Activated effector memory CD4-positive, alpha-beta T cell treated with anti-CD3 and anti-CD28 coated beads, Interleukin-2, amount 50 U/mL, for 16 hours (primary cell): ENCODE data around the gene ARMC8.

Experiments used
- DNase-seq: peaks from one replicate; pipeline ENCODE4 v3.0.0-alpha.2; 2020

Gene ARMC8

GRCh38 chr3:138253609-138254008 is 66.5 kb downstream of the ARMC8 start:
- no peak for DNase-seq

DNA sequence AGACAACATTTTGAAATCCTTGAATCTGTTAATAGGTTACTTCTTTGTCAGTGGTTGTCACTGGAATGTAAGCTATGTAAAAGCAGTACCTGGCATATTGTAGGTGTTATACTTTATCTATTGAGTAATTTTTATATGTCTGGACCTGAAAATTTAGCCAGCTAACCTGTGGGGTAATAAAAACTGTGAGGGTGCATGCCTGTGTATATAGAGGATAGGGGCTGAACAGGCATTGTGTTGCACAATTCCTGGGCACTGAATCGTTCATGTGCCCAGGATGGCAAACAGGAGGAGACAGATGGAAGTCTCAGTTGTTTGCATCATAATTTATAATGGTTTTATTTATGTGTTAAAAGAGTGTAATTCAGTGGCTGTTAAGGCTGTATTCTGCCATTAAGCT is 67.1 kb downstream of the ARMC8 start:
- no peak for DNase-seq

DNA sequence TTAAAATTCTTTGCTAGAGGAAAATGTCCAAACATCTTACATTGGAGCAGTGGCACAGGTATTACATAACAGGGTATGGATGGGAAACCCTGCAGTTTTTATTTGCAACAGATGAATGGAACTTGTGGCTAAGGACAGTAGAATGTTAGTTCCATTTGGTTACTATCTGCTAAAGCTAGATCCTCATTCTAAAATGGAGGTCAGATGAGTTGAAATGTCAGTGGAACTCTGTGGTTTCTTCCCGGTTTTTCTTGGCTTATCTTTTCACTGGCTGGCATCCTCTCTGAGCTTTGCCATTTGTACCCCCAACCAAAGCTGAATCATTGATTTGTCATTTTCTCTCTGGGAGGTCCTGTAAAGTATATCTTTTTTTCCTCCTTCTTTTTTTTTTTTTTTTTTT is 68.9 kb downstream of the ARMC8 start:
- DNase-seq, result no peak

- no peak for DNase-seq
Measured at GRCh38 chr3:138257986-138258385, 70.9 kb downstream of the ARMC8 start.

GRCh38 chr3:138259126-138259525 is 72.0 kb downstream of the ARMC8 start:
- DNase-seq, result no peak

GRCh38 chr3:138260611-138261010 is 73.5 kb downstream of the ARMC8 start:
- DNase-seq, result no peak

- DNase-seq, result no peak
Measured at GRCh38 chr3:138263104-138263503, 76.0 kb downstream of the ARMC8 start.

- DNase-seq, result no peak
Measured at GRCh38 chr3:138265745-138266144, 78.6 kb downstream of the ARMC8 start.

DNA sequence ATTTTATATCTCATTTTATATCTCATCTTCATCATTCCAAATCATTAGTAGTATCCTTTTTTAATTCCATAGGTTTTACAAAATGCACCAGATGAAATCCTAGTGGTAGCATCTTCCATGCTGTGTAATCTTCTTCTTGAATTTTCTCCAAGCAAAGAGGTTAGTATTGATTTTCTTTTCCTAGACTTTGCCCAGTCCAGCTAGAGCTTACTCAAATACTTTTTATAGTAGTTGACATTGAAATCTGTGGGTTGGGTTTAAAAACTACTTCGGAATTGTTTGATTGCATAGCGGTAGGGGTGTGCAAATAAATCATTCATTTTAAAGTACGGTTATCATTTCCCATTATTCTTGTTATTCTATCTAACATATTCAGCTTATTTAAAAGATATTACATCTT is 80.0 kb downstream of the ARMC8 start:
- no peak for DNase-seq

GRCh38 chr3:138270245-138270644 is 83.1 kb downstream of the ARMC8 start:
- no peak for DNase-seq

GRCh38 chr3:138271189-138271794 is 84.2 kb downstream of the ARMC8 start:
- DNase-seq, result no peak

DNA sequence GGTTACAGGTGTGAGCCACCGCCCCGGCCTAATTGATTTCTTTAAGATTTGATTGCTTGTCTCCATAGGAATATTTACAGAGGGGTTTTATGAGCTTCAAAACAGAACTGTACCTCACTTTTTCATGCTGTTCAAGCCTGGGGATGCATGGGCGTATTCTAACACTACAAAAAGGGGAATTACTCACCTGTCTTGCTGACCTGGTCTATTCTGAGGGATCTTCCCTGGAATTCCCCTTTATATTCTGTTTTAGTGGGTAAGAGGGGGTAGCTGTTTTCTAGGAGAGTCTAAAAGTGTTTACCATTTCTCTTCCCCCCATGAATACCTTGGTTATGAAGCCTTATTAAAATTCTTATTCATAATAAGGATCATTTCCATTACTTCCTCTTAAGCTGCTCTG is 94.5 kb downstream of the ARMC8 start:
- DNase-seq, result no peak

DNA sequence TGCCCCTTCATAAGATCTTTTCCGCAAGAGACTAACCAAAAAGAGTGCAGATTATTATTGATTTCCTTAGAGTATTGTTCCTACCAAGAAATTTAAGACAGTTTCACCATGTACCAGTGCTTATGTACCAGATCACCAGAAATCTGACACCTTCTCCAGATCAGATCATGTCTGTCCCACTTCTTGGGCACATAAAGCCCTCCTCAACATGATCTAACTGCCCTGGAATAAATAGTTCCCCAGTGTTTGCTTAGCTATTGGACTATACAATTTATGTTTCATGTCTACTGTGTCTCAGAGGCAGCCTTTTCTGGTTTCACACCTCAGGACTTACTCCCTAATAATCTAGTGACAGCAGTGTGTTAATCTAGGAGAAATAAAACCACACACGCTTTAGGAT is 95.7 kb downstream of the ARMC8 start:
- DNase-seq, result no peak

- DNase-seq, result no peak
Measured at GRCh38 chr3:138284079-138284478, 97.0 kb downstream of the ARMC8 start.

DNA sequence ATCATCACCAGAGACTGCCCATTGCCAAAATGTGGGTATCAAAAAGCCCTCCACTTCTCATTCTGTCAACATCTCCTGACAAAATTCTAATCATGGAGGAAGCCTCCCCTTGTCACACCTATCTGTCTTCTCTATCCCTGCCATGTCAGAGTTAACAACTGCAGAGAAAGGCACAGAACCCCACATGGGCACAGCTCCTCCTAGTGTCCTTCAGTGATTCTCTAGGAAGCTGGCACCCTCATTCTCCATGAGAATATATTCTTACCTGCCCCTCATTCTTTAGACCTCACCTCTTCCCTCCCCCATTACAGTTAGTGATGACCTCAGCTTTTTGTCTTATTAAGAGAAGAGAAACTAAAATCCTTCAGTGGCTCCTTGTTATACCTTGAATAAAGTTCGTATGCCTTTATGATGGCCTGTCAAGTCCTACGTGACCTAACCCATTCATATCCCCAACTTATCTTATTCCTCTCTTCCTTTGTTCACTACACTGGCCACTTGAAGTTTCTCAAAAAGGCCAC is 97.9 kb downstream of the ARMC8 start:
- DNase-seq, result no peak

DNA sequence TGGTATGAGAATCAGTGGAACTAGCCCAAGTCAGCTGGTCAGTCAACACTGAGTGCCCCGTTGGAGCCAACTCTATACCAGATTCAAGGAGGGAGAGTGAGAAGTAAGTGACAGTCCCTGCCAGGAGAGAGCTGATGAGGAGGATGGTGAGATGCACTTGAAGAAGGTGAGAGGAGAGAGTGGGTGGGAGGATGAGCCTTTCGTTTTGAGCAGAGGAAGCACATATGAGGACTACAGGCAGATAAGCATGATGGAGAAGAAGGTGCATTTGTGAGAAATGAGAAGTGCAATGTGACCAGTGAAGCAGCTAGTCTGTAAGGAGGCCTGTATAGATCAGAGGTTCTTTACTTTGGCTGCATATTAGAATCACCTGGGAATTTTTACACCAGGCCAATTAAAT is 102.2 kb downstream of the ARMC8 start:
- DNase-seq, result no peak

DNA sequence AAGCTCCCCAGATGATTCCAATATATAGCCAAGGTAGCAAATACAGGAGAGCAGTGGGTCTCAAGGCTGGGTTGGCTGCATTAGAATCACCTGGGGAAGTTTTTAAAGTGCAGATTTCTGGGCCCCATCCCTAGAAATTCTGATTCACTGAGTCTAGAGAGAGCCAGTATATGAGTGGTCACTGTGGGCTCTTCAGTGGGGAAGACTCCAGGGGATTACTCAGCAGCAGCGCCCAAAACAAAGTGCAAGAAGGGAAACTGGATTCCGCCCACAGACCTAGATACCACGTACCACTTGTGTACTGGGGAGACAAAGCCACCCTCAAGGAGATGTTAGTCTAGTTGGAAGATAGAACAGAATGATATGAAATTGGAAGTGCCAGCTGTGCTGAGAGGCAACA is 102.6 kb downstream of the ARMC8 start:
- DNase-seq, result no peak

- DNase-seq, result no peak
Measured at GRCh38 chr3:138296639-138297038, 109.5 kb downstream of the ARMC8 start.

DNA sequence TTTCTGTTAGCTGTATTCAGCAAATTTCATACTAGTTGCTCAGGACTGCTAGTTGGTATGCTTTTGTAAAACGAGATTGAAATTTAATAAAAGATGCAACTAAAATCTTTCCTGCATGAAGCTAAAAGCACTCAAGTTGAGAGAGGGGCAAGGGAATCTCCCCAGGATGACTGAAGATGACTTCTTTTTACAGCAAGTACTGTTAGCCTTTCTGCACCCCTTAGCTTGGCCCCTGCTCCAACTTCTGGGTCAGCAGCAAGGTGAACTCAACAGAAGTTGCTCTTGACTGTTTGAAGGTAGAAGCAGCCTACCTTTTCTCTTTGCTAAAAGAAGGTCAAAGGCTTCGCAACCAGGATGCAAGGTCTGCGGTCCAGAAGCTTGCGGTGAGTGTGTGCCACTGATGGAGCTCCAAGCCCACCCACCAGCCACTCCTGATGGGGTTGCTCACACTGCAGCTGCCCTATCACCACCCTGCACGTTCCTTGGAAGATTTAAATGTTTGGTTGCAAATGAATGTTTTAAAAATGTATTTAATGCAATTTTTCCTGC is 110.0 kb downstream of the ARMC8 start:
- no peak for DNase-seq

- DNase-seq, result no peak
Measured at GRCh38 chr3:138297876-138298275, 110.8 kb downstream of the ARMC8 start.

GRCh38 chr3:138300647-138301046 is 113.5 kb downstream of the ARMC8 start:
- no peak for DNase-seq

DNA sequence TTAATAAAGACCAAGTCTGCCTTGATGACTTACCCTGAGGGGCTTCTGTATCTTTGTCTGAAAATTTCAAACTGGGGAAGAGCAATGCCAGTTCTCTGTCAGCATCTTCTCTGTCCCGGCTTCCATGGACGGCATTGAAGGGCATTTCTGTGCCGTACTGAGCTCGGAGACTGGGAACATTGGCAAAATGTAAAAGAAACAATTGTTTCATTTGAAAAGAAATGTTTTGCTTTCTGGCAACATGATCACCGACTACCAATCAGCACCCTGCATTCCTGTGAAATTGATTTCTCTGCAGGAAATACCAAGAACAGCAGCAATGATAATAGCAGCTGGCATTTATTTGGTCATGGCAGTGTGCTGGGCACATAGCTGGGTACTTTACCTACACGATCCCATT is 116.4 kb downstream of the ARMC8 start:
- DNase-seq, result no peak

DNA sequence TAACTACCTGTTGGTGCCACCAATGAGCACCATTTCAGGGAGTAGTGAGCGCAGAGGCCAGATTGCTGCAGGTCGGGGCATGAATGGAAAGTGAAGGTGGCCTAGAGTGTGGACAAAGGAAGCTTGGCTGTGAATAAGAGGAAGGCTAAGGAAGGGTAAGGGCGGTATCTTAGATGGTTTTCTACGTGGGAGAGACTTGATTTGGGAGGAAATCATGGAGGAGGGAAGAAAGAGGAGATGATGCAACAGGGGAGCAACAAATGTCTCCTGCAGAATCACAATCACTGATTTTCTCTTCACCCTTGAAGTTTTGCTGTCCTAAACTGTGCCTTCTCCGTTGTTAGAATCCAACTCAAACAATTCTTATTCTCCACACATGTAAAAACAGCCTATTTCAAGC is 120.8 kb downstream of the ARMC8 start:
- no peak for DNase-seq

DNA sequence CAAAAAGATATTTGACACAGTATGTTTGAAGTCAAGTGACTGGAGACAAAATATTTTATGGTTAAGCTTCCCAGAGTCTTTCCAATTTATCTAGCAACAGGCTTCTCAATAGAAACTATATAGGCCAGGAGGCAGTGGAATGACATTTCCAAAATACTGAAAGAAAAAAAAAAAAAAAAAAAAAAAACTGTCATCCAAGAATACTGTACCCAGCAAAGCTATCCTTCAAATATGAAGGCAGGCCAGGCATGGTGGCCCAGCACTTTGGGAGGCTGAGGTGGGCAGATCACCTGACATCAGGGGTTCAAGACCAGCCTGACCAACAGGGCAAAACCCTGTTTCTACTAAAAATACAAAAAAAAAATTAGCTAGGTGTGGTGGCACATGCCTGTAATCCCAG is 121.7 kb downstream of the ARMC8 start:
- no peak for DNase-seq

GRCh38 chr3:138310494-138310893 is 123.4 kb downstream of the ARMC8 start:
- DNase-seq, result no peak
